GM12878 (cell line): Measurements from ENCODE around the gene TBC1D2B. TPM values are rescaled to one million over a fixed set of nuclear protein-coding genes. Genes with fewer than 3 reads are reported as not detected.
"Not testable (repeated sequence)": the region's sequence is repeated elsewhere in the genome, so short reads cannot be mapped to it uniquely, and the experiment has no call there.

Source experiments
- ATAC-seq: fragments of 200-7000 bp; cut with Tn5 transposase; 3 replicates; pipeline ENCODE4 v1.9.1; 2020; ENCODE audit warnings: mild to moderate bottlenecking, moderate library complexity
- BruUV-seq: library from RNA; stranded (reverse); fragments of 400-500 nt; replicated peaks from 2 replicates; lab custom pipeline; 2021; lab: Mats Ljungman, UMichigan
- CTCF ChIA-PET: fragments of 300-600 bp; sonication (Branson Sonifier 250); formaldehyde crosslinking; extraction: SDS; loops from one replicate; lab custom pipeline; 2021; ENCODE audit warnings: inconsistent platforms; lab: Yijun Ruan, JAX
- POLR2A ChIA-PET: fragments of 350-600 bp; formaldehyde crosslinking; extraction: SDS; loops from one replicate; lab custom pipeline; 2021; ENCODE audit warnings: inconsistent platforms; lab: Charles Lee
- RAD21 ChIA-PET: fragments of 300-600 bp; sonication (Branson Sonifier 250); formaldehyde crosslinking; loops from one replicate; lab custom pipeline; 2023; ENCODE audit warnings: antibody characterized with exemption; ENCODE audit not compliant: unreplicated experiment; lab: Charles Lee
- SMC1A ChIA-PET: fragments of 300-600 bp; sonication (Branson Sonifier 250); formaldehyde crosslinking; loops from one replicate; lab custom pipeline; 2023; ENCODE audit not compliant: unreplicated experiment, uncharacterized antibody; lab: Charles Lee
- DNase-seq: peaks from one replicate; pipeline ENCODE4 v3.0.0-alpha.2; 2011; ENCODE audit warnings: low read depth, low spot score
- FAIRE-seq: peaks from 3 replicates; lab custom pipeline; 2011; peaks lifted over from hg19 to GRCh38; lab: Jason Lieb, UNC
- H2AFZ ChIP-seq: 2 replicates; pipeline ENCODE4 v1.6.0; 2011; ENCODE audit warnings: low read depth, low read length, control low read depth; ENCODE audit not compliant: control insufficient read depth
- H3K27ac ChIP-seq: 2 replicates; pipeline ENCODE4 v1.5.1; 2011; ENCODE audit warnings: control low read depth; ENCODE audit not compliant: control insufficient read depth, insufficient read depth
- H3K27me3 ChIP-seq, 2 experiments: replicated peaks in 1 of 2; 2 replicates each; pipeline versions ENCODE4 v1.6.0 to v1.6.1; 2011; ENCODE audit warnings: low read length in 1 of 2; ENCODE audit not compliant: control insufficient read depth in 2 of 2, insufficient read depth in 2 of 2
- H3K36me3 ChIP-seq, 2 experiments: 2 replicates each; pipeline ENCODE4 v1.5.1; 2011; ENCODE audit warnings: low read length in 1 of 2; ENCODE audit not compliant: control insufficient read depth in 2 of 2, insufficient read depth in 2 of 2
- H3K4me1 ChIP-seq: 2 replicates; pipeline ENCODE4 v1.6.1; 2011; ENCODE audit warnings: mild to moderate bottlenecking, low read length, moderate library complexity, mixed read lengths; ENCODE audit not compliant: control insufficient read depth, insufficient read depth
- H3K4me2 ChIP-seq: 2 replicates; pipeline ENCODE4 v1.6.0; 2011; ENCODE audit warnings: control low read depth; ENCODE audit not compliant: control insufficient read depth, insufficient read depth
- H3K4me3 ChIP-seq: fragments of 200-600 bp; sonication (generic); 2 replicates; pipeline ENCODE4 v1.5.1; 2016
- H3K79me2 ChIP-seq: 2 replicates; pipeline ENCODE4 v1.6.0; 2011; ENCODE audit warnings: low read length; ENCODE audit not compliant: control insufficient read depth, insufficient read depth
- H3K9ac ChIP-seq: 2 replicates; pipeline ENCODE4 v1.8.0; 2011; ENCODE audit warnings: low read length, control low read depth, mixed read lengths; ENCODE audit not compliant: control insufficient read depth, insufficient read depth
- H3K9me3 ChIP-seq: replicated peaks from 3 replicates; pipeline ENCODE4 v1.5.1; 2011; ENCODE audit warnings: mild to moderate bottlenecking, low read length; ENCODE audit not compliant: control insufficient read depth, insufficient read depth
- H4K20me1 ChIP-seq: 2 replicates; pipeline ENCODE4 v1.6.0; 2011; ENCODE audit not compliant: control insufficient read depth, insufficient read depth
- ASH2L ChIP-seq: fragments of 300-600, 200-600 bp; sonication (generic); IDR thresholded peaks from 2 replicates; pipeline ENCODE4 v1.6.1; 2017; ENCODE audit warnings: low read depth, mild to moderate bottlenecking, borderline replicate concordance
- ATF7 ChIP-seq: fragments of 450-650 bp; IDR thresholded peaks from 2 replicates; pipeline ENCODE4 v1.6.1; 2016; ENCODE audit warnings: low read depth, mild to moderate bottlenecking
- FOXM1 ChIP-seq: IDR thresholded peaks from 2 replicates; pipeline ENCODE4 v1.6.1; 2012; ENCODE audit warnings: low read depth, mild to moderate bottlenecking, inconsistent platforms, low read length, moderate library complexity
- GATAD2B ChIP-seq: fragments of 450-650 bp; conservative IDR thresholded peaks from 2 replicates; pipeline ENCODE4 v1.6.1; 2017; ENCODE audit warnings: low read depth, mild to moderate bottlenecking, moderate library complexity
- KAT2A ChIP-seq: conservative IDR thresholded peaks from 2 replicates; pipeline ENCODE4 v1.6.1; 2011; ENCODE audit warnings: low read depth, low read length; ENCODE audit not compliant: control insufficient read depth
- POLR2AphosphoS2 ChIP-seq: IDR thresholded peaks from 2 replicates; pipeline ENCODE4 v1.6.1; 2011; ENCODE audit warnings: low read depth, mild to moderate bottlenecking, low read length, improper control_type of control experiment, moderate library complexity
- WGBS: methylation state at CpG from one replicate; pipeline ENCODE4 v1.1.6; 2016; ENCODE audit warnings: low lambda C conversion rate; ENCODE audit not compliant: insufficient replicate concordance, insufficient coverage; ENCODE audit errors: missing lambda C conversion rate; 5-methylcytosine and 5-hydroxymethylcytosine counted together
- in situ Hi-C: fragments of 300-500 bp; cut with MboI; formaldehyde crosslinking; loops from 9 replicates; pipeline ENCODE4 v1.14.3; 2018; ENCODE audit warnings: mixed read lengths
- intact Hi-C: fragments of 100-400 bp; cut with micrococcal nuclease; formaldehyde crosslinking; loops from one replicate; pipeline ENCODE4 v1.14.2; 2022; ENCODE audit not compliant: unreplicated experiment
- polyA plus RNA-seq, 11 experiments: library from polyadenylated mRNA; depleted of rRNA in 4 of 11; unstranded in 6 of 11; stranded (reverse) in 5 of 11; fragments of >200 nt; fragmentation: Nextera tagmentation in 4 of 11; fragmentation: Illumina TruSeq in 1 of 11; extraction: Ambion mirVana in 4 of 11; extraction: Trizol in 1 of 11; gene quantifications; 1 replicate in 1 of 11; 2 replicates in 10 of 11; pipeline versions ENCODE4 v1.2.1 to v1.2.3, GENCODE V29; 2011 to 2016; ENCODE audit warnings: inconsistent platforms in 2 of 11, missing spikeins in 2 of 11, low read depth in 1 of 11
- total RNA-seq, 4 experiments: library from RNA; depleted of rRNA in 3 of 4; stranded (reverse); fragments of >200 nt in 3 of 4; fragmentation: Illumina TruSeq in 1 of 4; extraction: Trizol in 1 of 4; gene quantifications; 2 replicates each; pipeline versions ENCODE4 v1.2.1 to v1.2.3, GENCODE V29; 2013 to 2021
- TF ChIP-seq, protein P1 (sequence below): fragments of 450-650 bp; IDR thresholded peaks from 2 replicates; pipeline ENCODE4 v1.6.1; 2018; ENCODE audit warnings: mild to moderate bottlenecking, low read depth, moderate library complexity; ENCODE audit not compliant: partially characterized antibody

Gene TBC1D2B
- total and polyA plus RNA-seq, 10 of the 15 experiments (the other 5 are each of a cell fraction or from before 2014, with no cell fraction given) = 1.3 to 53.4 (median 19.4) TPM

- TF ChIP-seq, protein P1, sequence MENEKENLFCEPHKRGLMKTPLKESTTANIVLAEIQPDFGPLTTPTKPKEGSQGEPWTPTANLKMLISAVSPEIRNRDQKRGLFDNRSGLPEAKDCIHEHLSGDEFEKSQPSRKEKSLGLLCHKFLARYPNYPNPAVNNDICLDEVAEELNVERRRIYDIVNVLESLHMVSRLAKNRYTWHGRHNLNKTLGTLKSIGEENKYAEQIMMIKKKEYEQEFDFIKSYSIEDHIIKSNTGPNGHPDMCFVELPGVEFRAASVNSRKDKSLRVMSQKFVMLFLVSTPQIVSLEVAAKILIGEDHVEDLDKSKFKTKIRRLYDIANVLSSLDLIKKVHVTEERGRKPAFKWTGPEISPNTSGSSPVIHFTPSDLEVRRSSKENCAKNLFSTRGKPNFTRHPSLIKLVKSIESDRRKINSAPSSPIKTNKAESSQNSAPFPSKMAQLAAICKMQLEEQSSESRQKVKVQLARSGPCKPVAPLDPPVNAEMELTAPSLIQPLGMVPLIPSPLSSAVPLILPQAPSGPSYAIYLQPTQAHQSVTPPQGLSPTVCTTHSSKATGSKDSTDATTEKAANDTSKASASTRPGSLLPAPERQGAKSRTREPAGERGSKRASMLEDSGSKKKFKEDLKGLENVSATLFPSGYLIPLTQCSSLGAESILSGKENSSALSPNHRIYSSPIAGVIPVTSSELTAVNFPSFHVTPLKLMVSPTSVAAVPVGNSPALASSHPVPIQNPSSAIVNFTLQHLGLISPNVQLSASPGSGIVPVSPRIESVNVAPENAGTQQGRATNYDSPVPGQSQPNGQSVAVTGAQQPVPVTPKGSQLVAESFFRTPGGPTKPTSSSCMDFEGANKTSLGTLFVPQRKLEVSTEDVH = no peak
- no peak for TF ChIP-seq FOXM1
- no peak for TF ChIP-seq POLR2AphosphoS2
- TF ChIP-seq ASH2L = no peak
- no peak for TF ChIP-seq KAT2A
- TF ChIP-seq GATAD2B = no peak
- TF ChIP-seq ATF7 = no peak
- TF ChIP-seq, all 136 proteins: peak for 0
Measured at GRCh38 chr15:77992356-77993222, 84.9 kb downstream of the TBC1D2B start (continued).

GRCh38 chr15:77991658-77992201, 85.8 kb downstream of the TBC1D2B start:
- in situ Hi-C loops, H3K79me2 ChIP-seq, CTCF ChIA-PET, H3K4me3 ChIP-seq, H3K27me3 ChIP-seq, H3K27ac ChIP-seq, H2AFZ ChIP-seq, H4K20me1 ChIP-seq, FAIRE-seq, ATAC-seq, H3K9me3 ChIP-seq, BruUV-seq, H3K4me2 ChIP-seq, H3K36me3 ChIP-seq, RAD21 ChIA-PET, H3K9ac ChIP-seq, DNase-seq, intact Hi-C loops: not testable (repeated sequence)
- WGBS = 94% methylated on average over 6 of the region's 9 CpGs
- H3K4me1 ChIP-seq = peaks cover 27% of the 10 kb centered on the region
- SMC1A ChIA-PET = interaction anchor here (1.1 kb wide), 1 partner anchor 43 kb away, joined by 3 read pairs; no protein-coding TSS in a partner anchor
- POLR2A ChIA-PET = interaction anchor here (0.5 kb wide), 1 partner anchor 114 kb away, joined by 3 read pairs; no protein-coding TSS in a partner anchor
